K562 (cell line): ENCODE measurements around the gene GSX2. TPM values are rescaled to one million over a fixed set of nuclear protein-coding genes. Genes with fewer than 3 reads are reported as not detected.

Experiments used
- ATAC-seq: fragments of 200-7000 bp; cut with Tn5 transposase; 3 replicates; pipeline ENCODE4 v1.9.1; 2020; ENCODE audit warnings: moderate library complexity
- BruUV-seq: library from RNA; stranded (reverse); fragments of 400-500 nt; replicated peaks from 2 replicates; lab custom pipeline; 2021; lab: Mats Ljungman, UMichigan
- CTCF ChIA-PET: fragments of 300-600 bp; formaldehyde crosslinking; extraction: SDS; loops from one replicate; lab custom pipeline; 2021; ENCODE audit warnings: low intra/inter-chr PET ratio; lab: Yijun Ruan, JAX
- POLR2A ChIA-PET: fragments of 300-600, 350-650 bp; sonication (Branson Sonifier 250); formaldehyde crosslinking; extraction: SDS; loops from one replicate; lab custom pipeline; 2021; ENCODE audit warnings: antibody characterized with exemption, inconsistent platforms; lab: Yijun Ruan, JAX
- DNase-seq, 4 experiments: peaks; one replicate each; pipeline versions ENCODE4 v3.0.0 to v3.0.0-alpha.2; 2011 to 2018; ENCODE audit warnings: low spot score in 3 of 4, mixed read lengths in 3 of 4; ENCODE audit errors: extremely low read depth in 1 of 4
- FAIRE-seq: peaks from 2 replicates; lab custom pipeline; 2011; peaks lifted over from hg19 to GRCh38; lab: Jason Lieb, UNC
- H2AFZ ChIP-seq: 2 replicates; pipeline ENCODE4 v1.6.0; 2011; ENCODE audit warnings: low read depth, low read length, control low read depth, inconsistent platforms
- H3K27ac ChIP-seq: fragments of 200-600 bp; 3 replicates; pipeline ENCODE4 v1.8.0; 2011; ENCODE audit warnings: low read depth, mild to moderate bottlenecking, control low read depth, inconsistent platforms, low read length, moderate library complexity, mixed read lengths; ENCODE audit errors: extremely low read depth
- H3K27me3 ChIP-seq, 2 experiments: fragments of 300-600 bp in 1 of 2; 2 replicates in 1 of 2; 3 replicates in 1 of 2; pipeline versions ENCODE4 v1.6.0 to v1.8.0; 2011; ENCODE audit warnings: inconsistent platforms in 2 of 2, low read length in 2 of 2, mild to moderate bottlenecking in 1 of 2, mixed read lengths in 1 of 2, moderate library complexity in 1 of 2; ENCODE audit not compliant: control insufficient read depth in 2 of 2, insufficient read depth in 2 of 2
- H3K36me3 ChIP-seq: fragments of 300-600 bp; 3 replicates; pipeline ENCODE4 v1.8.0; 2011; ENCODE audit warnings: mild to moderate bottlenecking, low read length, inconsistent platforms; ENCODE audit not compliant: control insufficient read depth, insufficient read depth
- H3K4me1 ChIP-seq, 2 experiments: fragments of 200-600 bp in 1 of 2; replicated peaks in 1 of 2; 2 replicates in 1 of 2; 3 replicates in 1 of 2; pipeline versions ENCODE4 v1.5.1 to v1.8.0; 2011; ENCODE audit warnings: inconsistent platforms in 2 of 2, low read length in 2 of 2, mild to moderate bottlenecking in 1 of 2, mixed read lengths in 1 of 2, moderate library complexity in 1 of 2; ENCODE audit not compliant: control insufficient read depth in 2 of 2, insufficient read depth in 2 of 2
- H3K4me2 ChIP-seq: 2 replicates; pipeline ENCODE4 v1.6.1; 2011; ENCODE audit warnings: low read length, control low read depth, inconsistent platforms, mixed read lengths; ENCODE audit not compliant: insufficient read depth
- H3K4me3 ChIP-seq: fragments of 200-600 bp; sonication (generic), shearing (Covaris generic); 2 replicates; pipeline ENCODE4 v1.5.1; 2016; ENCODE audit warnings: control low read depth, inconsistent platforms
- H3K79me2 ChIP-seq: fragments of 200-600 bp; 3 replicates; pipeline ENCODE4 v1.8.0; 2011; ENCODE audit warnings: low read length, inconsistent platforms; ENCODE audit not compliant: control insufficient read depth, insufficient read depth
- H3K9ac ChIP-seq, 2 experiments: 2 replicates each; pipeline versions ENCODE4 v1.6.0 to v1.6.1; 2011; ENCODE audit warnings: low read depth in 2 of 2, low read length in 2 of 2, control low read depth in 1 of 2, inconsistent platforms in 1 of 2, mild to moderate bottlenecking in 1 of 2, mixed read lengths in 1 of 2; ENCODE audit not compliant: insufficient read depth in 1 of 2
- H3K9me1 ChIP-seq: one replicate; pipeline ENCODE4 v1.6.0; 2011; ENCODE audit warnings: inconsistent platforms, mild to moderate bottlenecking, low read length, moderate library complexity; ENCODE audit not compliant: control insufficient read depth, insufficient read depth
- H3K9me3 ChIP-seq: replicated peaks from 2 replicates; pipeline ENCODE4 v1.5.1; 2011; ENCODE audit warnings: low read depth, low read length, inconsistent platforms; ENCODE audit not compliant: control insufficient read depth, insufficient read depth
- H4K20me1 ChIP-seq: replicated peaks from 2 replicates; pipeline ENCODE4 v1.6.1; 2011; ENCODE audit warnings: low read length, inconsistent platforms, mixed read lengths; ENCODE audit not compliant: control insufficient read depth, insufficient read depth
- BDP1 ChIP-seq: IDR thresholded peaks from 3 replicates; pipeline ENCODE4 v1.6.1; 2011; ENCODE audit not compliant: insufficient read length, insufficient read depth
- ELF2 ChIP-seq: fragments of 250-450 bp; sonication (Bioruptor Pico); IDR thresholded peaks from 2 replicates; pipeline ENCODE4 v1.5.0; 2021; ENCODE audit warnings: mild to moderate bottlenecking
- FIP1L1 ChIP-seq: fragments of 200-400 bp; formaldehyde crosslinking; IDR thresholded peaks from 2 replicates; pipeline ENCODE4 v1.6.1; 2018; ENCODE audit warnings: mild to moderate bottlenecking, low read depth, low read length; ENCODE audit not compliant: poor library complexity, severe bottlenecking
- FOSL1 ChIP-seq: fragments of 200-800 bp; sonication (Bioruptor generic); conservative IDR thresholded peaks from 2 replicates; pipeline ENCODE4 v1.6.1; 2016; ENCODE audit warnings: missing genetic modification characterization, missing compliant biosample characterization
- HNRNPUL1 ChIP-seq: fragments of 200-400 bp; formaldehyde crosslinking; IDR thresholded peaks from 2 replicates; pipeline ENCODE4 v1.6.1; 2017; ENCODE audit warnings: low read length
- NCOA1 ChIP-seq: fragments of 450-650 bp; IDR thresholded peaks from 2 replicates; pipeline ENCODE4 v1.6.1; 2016; ENCODE audit warnings: low read depth
- NFIC ChIP-seq: fragments of 450-650 bp; IDR thresholded peaks from 2 replicates; pipeline ENCODE4 v1.6.1; 2017; ENCODE audit warnings: mild to moderate bottlenecking, inconsistent platforms
- PKNOX1 ChIP-seq: fragments of 450-650 bp; IDR thresholded peaks from 2 replicates; pipeline ENCODE4 v1.6.1; 2016
- PPARD ChIP-seq: fragments of 250-450 bp; sonication (Bioruptor Pico); IDR thresholded peaks from 2 replicates; pipeline ENCODE4 v1.8.0; 2022; ENCODE audit warnings: inconsistent platforms, mild to moderate bottlenecking, moderate library complexity
- STAT5B ChIP-seq: fragments of 250-450 bp; sonication (Bioruptor Pico); IDR thresholded peaks from 2 replicates; pipeline ENCODE4 v1.8.0; 2021; ENCODE audit warnings: mild to moderate bottlenecking, inconsistent platforms
- ZBTB33 ChIP-seq: sonication (generic); formaldehyde crosslinking; IDR thresholded peaks from 2 replicates; pipeline ENCODE4 v1.8.1; 2023; ENCODE audit warnings: mild to moderate bottlenecking, missing genetic modification reagents
- ZNF507 ChIP-seq: conservative IDR thresholded peaks from 2 replicates; pipeline ENCODE4 v1.6.1; 2017; ENCODE audit warnings: missing genetic modification characterization, missing compliant biosample characterization
- WGBS: fragments of 100-300 bp; shearing (Covaris generic); methylation state at CpG from one replicate; pipeline ENCODE4 v1.1.6; 2016; ENCODE audit warnings: low coverage, mixed read lengths; ENCODE audit not compliant: insufficient coverage; ENCODE audit errors: missing lambda C conversion rate; 5-methylcytosine and 5-hydroxymethylcytosine counted together
- in situ Hi-C: fragments of 300-500 bp; cut with MboI; formaldehyde crosslinking; loops from 4 replicates; pipeline ENCODE4 v1.15.0; 2018; ENCODE audit warnings: inconsistent platforms, mixed read lengths
- intact Hi-C: fragments of 100-400 bp; cut with micrococcal nuclease; formaldehyde crosslinking; loops from 2 replicates; pipeline ENCODE4 v1.14.2; 2022
- polyA plus RNA-seq, 8 experiments: library from polyadenylated mRNA; depleted of rRNA in 4 of 8; stranded (reverse) in 5 of 8; unstranded in 3 of 8; fragments of >200 nt; fragmentation: Nextera tagmentation in 2 of 8; fragmentation: Illumina TruSeq in 1 of 8; extraction: Ambion mirVana in 2 of 8; extraction: Trizol in 1 of 8; gene quantifications; 2 replicates each; pipeline versions ENCODE4 v1.2.1 to v1.2.3, GENCODE V29; 2011 to 2014; ENCODE audit warnings: inconsistent platforms in 1 of 8, missing spikeins in 1 of 8
- total RNA-seq, 7 experiments: library from RNA; depleted of rRNA in 6 of 7; stranded (reverse); fragments of >200 nt in 6 of 7; fragmentation: Illumina TruSeq in 2 of 7; extraction: Trizol in 2 of 7; gene quantifications; 2 replicates each; pipeline versions ENCODE4 v1.2.1 to v1.2.3, GENCODE V29; 2011 to 2021; ENCODE audit warnings: low replicate concordance in 1 of 7

GSX2 gene
- total and polyA plus RNA-seq, 9 of the 15 experiments (the other 6 are each of a cell fraction or from before 2014, with no cell fraction given) = not detected

GRCh38 chr4:54077812-54078211 lies 22.2 kb upstream of the GSX2 start (continued):
- TF ChIP-seq PPARD (CRISPR knock-in tag) = no peak

GRCh38 chr4:54082168-54082567 lies 17.8 kb upstream of the GSX2 start:
- no peaks in the 10 kb centered on the region for H3K4me1 ChIP-seq
- H3K9ac ChIP-seq = no peak overlapping the region
- in situ Hi-C loops = no loop called here
- TF ChIP-seq ZBTB33 (CRISPR knock-in tag) (no peak), BDP1 (no peak), NFIC (peak; percentile 52; the same call in 1 of the 2 replicates), PKNOX1 (peak; percentile 30; the same call in 1 of the 2 replicates), ELF2 (CRISPR knock-in tag) (no peak), ZNF507 (tag) (no peak), FIP1L1 (no peak), STAT5B (CRISPR knock-in tag) (no peak), NCOA1 (no peak), HNRNPUL1 (no peak), FOSL1 (peak; percentile 35; the same call in 1 of the 2 replicates)
- H4K20me1 ChIP-seq = no peaks in the 10 kb centered on the region
- BruUV-seq = no TSS peak
- ATAC-seq (no peak), DNase-seq (no peak), FAIRE-seq (no peak)
- H2AFZ ChIP-seq = no peak overlapping the region
- no peak overlapping the region for H3K27ac ChIP-seq
- H3K36me3 ChIP-seq = no peaks in the 10 kb centered on the region
- 0% methylated on average over 1 of the region's 1 CpG for WGBS
- H3K79me2 ChIP-seq = no peaks in the 10 kb centered on the region
- H3K9me3 ChIP-seq = no peaks in the 10 kb centered on the region
- intact Hi-C loops = no loop called here
- H3K27me3 ChIP-seq = peaks cover 6 to 7% of the 10 kb centered on the region in 2 experiments; a peak in 3 of 5 replicates
- ChIA-PET POLR2A (no interaction called here), CTCF (no interaction called here)
- H3K9me1 ChIP-seq = no peaks in the 10 kb centered on the region
- no peak overlapping the region for H3K4me3 ChIP-seq
- no peak overlapping the region for H3K4me2 ChIP-seq
